ENCODE measurements around the gene ETNK2.
A peak's percentile ranks its signal among the peaks of the same experiment; 100 is the strongest.
"Not testable (repeated sequence)": the region's sequence is repeated elsewhere in the genome, so short reads cannot be mapped to it uniquely, and the experiment has no call there.

The ETNK2 gene

DNA sequence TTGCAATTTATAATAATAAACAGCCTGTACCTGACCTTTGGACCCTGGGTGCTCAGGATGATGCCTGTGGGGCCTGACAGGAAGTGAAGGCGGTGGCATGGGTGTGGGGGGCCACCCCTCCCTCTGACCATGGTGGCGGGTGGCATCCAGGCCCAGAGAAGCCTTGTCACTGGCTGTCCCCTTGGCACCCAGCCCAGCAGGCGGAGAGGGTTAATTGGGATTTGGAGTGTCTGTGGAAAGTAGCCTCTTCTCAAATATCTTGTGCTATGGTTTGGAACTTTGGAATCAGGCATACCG, 58.5 kb downstream of the ETNK2 start:
- TF ChIP-seq, protein P1, sequence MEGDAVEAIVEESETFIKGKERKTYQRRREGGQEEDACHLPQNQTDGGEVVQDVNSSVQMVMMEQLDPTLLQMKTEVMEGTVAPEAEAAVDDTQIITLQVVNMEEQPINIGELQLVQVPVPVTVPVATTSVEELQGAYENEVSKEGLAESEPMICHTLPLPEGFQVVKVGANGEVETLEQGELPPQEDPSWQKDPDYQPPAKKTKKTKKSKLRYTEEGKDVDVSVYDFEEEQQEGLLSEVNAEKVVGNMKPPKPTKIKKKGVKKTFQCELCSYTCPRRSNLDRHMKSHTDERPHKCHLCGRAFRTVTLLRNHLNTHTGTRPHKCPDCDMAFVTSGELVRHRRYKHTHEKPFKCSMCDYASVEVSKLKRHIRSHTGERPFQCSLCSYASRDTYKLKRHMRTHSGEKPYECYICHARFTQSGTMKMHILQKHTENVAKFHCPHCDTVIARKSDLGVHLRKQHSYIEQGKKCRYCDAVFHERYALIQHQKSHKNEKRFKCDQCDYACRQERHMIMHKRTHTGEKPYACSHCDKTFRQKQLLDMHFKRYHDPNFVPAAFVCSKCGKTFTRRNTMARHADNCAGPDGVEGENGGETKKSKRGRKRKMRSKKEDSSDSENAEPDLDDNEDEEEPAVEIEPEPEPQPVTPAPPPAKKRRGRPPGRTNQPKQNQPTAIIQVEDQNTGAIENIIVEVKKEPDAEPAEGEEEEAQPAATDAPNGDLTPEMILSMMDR (IDR thresholded peaks at IDR 0.05; ENCODE audit: low read length, missing control alignments): no peak
- DNase-seq (ENCODE audit: low read depth): no peak
- no peak overlapping the region for H3K4me3 ChIP-seq (replicated peaks; ENCODE audit: low read depth, low read length)

DNA sequence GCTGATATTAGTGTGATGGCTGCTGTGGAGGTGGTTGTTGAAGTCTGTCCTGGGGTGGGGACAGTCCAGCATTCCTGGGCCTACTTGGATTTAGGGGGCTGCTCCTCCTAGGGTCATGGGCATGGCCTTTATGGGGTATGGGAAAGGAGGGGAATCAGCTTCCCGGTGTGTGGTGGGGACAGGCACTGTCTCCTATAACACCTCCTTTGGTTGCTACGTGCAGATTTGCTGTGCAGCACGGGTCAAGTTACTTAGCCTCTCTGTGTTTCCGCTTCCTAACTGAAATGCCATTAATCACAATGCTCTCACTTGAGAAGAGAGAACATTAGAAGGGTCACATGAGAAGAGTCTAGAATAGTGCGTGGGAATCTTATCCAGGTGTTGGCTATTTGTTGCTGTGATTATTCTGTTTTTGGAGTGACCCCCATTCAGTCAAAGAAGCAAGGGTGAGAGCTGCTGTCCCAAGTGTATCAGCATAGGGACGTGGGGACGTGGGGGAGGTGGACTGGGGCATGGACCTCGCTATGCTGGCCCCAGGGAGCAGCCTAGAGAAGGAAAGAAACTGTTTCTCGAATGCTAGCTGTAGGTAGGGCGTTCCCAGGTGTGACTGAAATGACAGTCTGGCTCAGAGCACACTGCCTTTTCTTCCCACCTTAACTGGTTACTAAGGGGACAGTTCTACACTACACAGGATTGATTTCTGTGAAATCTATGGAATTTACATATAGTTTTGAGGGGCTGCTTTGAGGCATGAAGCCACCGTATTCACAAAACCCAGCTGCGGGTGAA, 59.0 kb downstream of the ETNK2 start:
- H3K4me3 ChIP-seq (replicated peaks; ENCODE audit: low read depth, low read length): no peak overlapping the region
- TF ChIP-seq, protein P1 (IDR thresholded peaks at IDR 0.05; ENCODE audit: low read length, missing control alignments): no peak
- no peak for DNase-seq (ENCODE audit: low read depth)

DNA sequence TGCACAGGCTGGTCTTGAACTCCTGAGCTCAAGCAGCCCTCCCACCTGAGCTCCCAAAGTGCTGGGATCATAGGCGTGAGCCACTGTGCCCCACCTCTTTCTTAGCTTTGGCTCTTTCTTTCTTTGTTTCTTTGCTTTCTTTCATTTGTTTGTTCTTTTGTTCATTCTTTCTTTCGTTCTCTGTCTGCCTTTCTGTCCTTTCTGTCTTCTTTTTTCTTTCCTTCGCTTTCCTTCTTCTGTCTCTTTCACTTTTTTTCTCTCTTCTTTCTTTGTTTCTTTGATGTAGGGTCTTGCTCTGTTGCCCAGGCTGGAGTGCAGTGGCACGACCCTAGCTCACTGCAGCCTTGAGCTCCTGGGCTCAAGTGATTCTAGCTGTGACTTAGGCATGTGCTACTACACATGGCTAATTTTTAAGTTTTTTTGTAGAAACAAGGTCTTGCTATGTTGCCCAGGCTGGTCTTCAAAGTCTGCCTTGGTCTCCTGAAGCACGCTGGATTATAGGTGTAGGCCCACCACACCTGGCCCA, 60.0 kb downstream of the ETNK2 start:
- TF ChIP-seq, protein P1 (IDR thresholded peaks at IDR 0.05; ENCODE audit: low read length, missing control alignments): no peak
- no peak for DNase-seq (ENCODE audit: low read depth)
- no peak overlapping the region for H3K4me3 ChIP-seq (replicated peaks; ENCODE audit: low read depth, low read length)

DNA sequence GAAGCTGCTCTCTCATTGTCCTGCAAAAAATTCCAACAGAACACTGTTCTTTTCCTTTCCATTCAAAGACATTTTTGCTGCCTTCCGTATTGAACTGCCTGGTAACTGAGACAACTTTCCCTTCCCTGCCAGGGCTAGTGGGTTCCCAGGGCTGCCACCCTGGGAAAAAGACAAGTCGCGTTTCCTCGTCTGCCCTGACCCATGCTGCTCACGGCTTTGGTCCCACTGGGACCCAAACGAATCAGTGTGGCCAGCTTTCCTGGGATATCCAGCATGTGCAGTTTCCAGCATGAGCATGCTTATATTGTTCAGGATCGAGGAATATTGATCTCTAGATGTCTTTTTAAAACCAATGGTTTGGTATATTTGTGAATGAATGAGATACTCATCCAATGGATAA, 60.8 kb downstream of the ETNK2 start:
- H3K4me3 ChIP-seq (replicated peaks; ENCODE audit: low read depth, low read length): no peak overlapping the region
- TF ChIP-seq, protein P1 (IDR thresholded peaks at IDR 0.05; ENCODE audit: low read length, missing control alignments): no peak
- no peak for DNase-seq (ENCODE audit: low read depth)

DNA sequence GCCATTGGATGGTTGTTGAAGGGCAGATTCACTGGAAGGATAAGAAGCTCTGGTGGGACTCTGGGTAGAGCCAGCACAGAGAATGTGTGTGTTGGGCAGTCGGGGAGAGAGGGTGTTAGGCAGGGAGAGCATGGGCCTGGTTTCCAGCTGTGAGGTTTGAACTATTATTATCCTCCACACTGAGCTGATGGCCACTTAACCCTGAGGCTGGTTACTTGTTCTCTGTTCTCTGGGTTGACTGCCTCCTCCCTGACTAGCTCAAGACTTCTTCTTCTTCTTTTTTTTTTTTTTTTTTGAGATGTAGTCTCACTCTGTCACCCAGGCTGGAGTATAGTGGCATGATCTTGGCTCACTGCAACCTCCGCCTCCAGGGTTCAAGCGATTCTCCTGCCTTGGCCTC, 61.7 kb downstream of the ETNK2 start:
- not testable (repeated sequence) for DNase-seq (ENCODE audit: low read depth); H3K4me3 ChIP-seq (replicated peaks; ENCODE audit: low read depth, low read length)

DNA sequence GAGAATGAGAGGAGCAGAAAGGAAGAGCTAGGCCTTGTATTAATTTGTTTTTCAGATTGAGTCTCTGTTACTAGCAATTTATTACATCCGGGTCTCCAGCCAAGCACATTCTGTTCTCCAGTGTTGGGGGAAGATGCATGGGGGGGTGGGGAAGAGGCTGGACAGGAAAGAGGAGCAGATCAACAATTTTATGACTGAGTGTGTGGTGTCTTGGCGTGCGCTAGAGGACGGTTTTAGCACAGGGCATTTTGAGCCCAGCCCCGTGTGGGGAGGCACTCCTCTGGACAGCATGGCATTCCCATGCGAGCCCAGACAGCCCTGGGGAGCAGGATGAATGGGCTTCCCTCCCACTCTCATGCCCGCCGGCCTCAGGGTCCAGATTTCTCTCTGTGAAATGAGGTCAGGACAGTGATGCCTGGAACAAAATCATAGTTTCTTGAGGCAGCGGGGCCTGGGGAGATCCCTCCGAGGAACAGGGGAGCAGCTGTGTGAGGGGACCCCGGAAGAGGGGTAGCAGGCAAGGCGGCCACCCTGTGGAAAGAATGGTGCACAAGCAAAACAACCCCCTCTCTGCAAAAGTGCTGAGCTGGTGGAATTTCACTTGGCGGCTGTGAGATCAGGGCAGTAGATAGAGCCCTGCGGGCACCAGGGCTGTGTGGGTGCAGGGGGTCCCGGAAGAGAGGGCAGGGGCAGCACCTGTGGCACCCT, 62.6 kb downstream of the ETNK2 start:
- no peak overlapping the region for H3K4me3 ChIP-seq (replicated peaks; ENCODE audit: low read depth, low read length)
- peak; percentile 48 for DNase-seq (ENCODE audit: low read depth)
- TF ChIP-seq, protein P1 (IDR thresholded peaks at IDR 0.05; ENCODE audit: low read length, missing control alignments): no peak

DNA sequence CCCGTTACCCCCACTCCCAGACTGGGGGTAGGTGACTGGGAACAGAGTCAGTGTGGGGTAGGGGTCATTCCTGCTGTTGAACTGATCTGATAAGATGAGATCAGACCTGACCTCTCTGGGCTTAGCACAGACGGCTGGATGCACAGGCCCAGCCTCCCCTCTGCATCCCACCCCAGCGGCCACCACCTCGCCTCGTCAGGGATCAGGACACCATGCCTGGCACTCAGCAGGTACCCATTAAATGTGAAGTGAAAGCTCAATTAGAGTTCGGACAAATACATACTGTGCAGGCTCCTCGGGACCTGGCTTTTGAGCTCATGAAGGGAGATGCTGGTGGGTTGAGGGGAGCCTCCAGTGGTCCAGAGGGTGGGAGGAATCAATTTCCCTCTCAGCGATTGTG, 63.2 kb downstream of the ETNK2 start:
- no peak for DNase-seq (ENCODE audit: low read depth)
- TF ChIP-seq, protein P1 (IDR thresholded peaks at IDR 0.05; ENCODE audit: low read length, missing control alignments): no peak
- H3K4me3 ChIP-seq (replicated peaks; ENCODE audit: low read depth, low read length): no peak overlapping the region

Data from fibroblast of pulmonary artery (primary cell).